M059J (cell line): Measurements from ENCODE around the gene ASB1. TPM values are rescaled to one million over a fixed set of nuclear protein-coding genes. Genes with fewer than 3 reads are reported as not detected.
"Not testable (repeated sequence)": the region's sequence is repeated elsewhere in the genome, so short reads cannot be mapped to it uniquely, and the experiment has no call there.

ENCODE experiments used
- DNase-seq: peaks from one replicate; pipeline ENCODE4 v3.0.0-alpha.2; 2012; ENCODE audit warnings: low read depth
- total RNA-seq: library from RNA; depleted of rRNA; stranded (reverse); fragments of >200 nt; shearing (Covaris generic); gene quantifications from 2 replicates; pipeline ENCODE4 v1.2.3, GENCODE V29; 2014

Gene ASB1
- total RNA-seq, 1 experiment from 2014 or later, result 17.2 TPM

DNA sequence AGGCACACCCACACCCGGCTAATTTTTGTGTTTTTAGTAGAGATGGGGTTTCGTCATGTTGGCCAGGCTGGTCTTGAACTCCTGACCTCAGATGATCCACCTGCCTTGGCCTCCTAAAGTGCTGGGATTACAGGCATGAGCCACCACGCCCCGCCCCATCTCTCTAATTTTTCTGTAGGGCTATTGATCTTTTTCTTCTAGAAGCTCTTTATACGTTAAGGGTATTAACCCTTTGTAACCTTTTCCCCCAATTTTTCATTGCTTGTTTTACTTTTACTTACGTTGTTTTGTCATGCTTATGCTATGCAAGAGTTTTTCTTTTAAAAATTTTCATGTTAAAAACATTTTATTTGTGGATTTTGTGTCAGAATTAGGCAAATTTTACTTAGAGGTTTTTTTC is 15.5 kb downstream of the ASB1 start:
- DNase-seq, result not testable (repeated sequence)

DNA sequence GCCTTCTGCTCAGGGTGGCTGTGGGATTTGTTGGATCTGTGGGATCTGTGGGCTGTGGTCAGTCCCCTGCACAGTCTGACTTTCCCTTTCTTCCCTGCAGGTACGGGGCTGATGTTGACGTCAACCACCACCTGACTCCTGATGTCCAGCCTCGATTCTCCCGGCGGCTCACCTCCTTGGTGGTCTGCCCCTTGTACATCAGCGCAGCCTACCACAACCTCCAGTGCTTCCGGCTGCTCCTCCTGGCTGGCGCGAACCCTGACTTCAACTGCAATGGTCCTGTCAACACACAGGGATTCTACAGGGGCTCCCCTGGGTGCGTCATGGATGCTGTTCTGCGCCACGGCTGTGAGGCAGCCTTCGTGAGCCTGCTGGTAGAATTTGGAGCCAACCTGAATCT is 17.5 kb downstream of the ASB1 start:
- DNase-seq, result no peak

DNA sequence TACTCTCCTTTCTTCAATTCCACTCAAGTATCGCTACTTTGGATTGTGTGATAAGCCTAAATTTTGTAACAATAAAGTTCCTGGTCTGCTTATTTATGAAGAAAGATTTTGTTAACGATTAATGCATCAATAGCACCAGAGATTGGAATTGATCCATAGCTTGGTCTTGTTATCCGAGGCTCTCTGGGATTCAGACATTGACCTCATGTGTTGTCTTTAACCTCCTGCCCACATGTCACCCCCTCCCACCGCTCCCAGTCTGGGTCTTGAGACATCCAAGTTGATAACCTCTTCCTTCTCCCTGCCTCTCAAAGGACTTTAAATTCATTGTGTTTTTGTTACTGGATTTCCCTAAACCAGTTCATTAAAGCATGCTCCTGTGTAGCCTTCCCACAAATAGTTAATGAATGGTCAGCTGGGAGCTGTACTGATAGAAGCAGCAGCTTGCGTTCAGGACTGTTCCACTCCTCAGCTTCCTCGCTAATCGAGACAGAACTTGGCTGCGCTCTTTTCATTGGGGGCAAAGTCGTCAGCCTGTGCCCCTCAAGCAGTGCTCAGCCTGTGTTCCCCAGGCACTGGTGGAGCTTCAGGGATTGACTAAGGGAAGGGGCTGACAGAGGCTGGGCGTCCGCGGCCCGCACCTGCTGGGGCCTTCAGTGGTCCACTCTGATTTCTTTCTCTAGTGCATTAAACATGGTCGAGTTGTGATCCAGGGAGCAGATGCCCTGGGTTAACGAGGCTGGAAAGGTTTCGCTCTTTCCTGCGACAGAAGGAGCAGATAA is 18.9 kb downstream of the ASB1 start:
- DNase-seq, result no peak

DNA sequence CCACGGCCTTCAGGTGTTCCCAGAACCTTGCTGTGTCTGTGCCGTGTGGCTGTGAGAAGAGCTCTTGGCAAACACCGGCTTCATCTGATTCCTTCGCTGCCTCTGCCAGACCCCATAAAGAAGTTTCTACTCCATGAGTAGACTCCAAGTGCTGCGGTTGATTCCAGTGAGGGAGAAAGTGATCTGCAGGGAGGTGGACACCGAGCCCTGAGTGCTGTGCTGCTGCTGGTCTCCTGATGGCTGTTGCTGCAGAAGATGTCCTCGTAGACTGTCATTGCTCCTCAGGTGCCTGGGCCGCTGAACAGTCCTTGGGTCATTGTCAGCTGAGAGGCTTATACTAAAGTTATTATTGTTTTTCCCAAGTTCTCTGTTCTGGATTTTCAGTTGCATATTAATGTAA is 19.6 kb downstream of the ASB1 start:
- no peak for DNase-seq

DNA sequence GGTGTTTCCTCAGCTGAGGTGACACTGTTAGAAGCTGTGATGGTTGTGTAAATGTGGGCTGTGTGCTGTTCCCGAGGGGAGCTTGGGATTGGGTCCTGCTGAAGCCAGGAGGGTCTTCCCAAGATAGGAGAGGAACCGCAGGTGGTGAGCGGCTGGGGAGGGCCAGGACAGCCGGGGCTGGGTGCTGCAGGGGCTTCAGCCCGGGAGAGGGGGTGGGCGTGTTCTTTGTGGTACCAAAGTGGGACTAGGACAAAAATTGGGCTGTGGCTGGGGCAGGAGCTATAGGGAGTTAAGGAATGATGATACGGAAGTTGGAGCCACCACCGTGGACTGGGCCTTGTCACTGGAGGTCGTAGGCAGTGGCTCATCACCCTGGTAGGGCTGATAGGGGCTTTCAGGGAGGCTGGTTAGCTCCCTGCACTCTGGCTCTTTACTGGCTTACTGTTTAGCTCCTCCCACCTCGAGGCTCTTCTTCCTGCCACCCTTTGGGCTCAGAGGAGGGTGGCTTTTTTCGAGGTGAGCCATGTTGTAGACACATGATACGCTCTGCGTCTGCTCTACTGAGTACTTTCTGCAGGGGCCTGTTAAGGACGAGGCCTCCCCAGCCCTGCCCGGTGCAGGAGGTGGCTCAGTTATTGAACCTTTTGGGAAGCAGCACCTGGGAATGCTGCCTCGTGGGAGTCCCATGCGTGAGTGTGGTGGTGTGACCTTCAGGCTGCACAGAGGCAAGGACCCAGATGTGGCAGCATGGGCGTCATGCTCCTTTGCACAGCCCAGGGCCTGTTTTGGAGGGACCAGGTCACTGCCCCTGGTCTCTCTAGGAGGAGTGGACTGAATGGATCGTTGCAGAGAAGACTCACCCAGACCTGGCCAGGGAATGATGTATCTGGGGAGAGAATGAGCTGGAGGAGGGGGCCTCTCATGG is 21.6 kb downstream of the ASB1 start:
- no peak for DNase-seq

DNA sequence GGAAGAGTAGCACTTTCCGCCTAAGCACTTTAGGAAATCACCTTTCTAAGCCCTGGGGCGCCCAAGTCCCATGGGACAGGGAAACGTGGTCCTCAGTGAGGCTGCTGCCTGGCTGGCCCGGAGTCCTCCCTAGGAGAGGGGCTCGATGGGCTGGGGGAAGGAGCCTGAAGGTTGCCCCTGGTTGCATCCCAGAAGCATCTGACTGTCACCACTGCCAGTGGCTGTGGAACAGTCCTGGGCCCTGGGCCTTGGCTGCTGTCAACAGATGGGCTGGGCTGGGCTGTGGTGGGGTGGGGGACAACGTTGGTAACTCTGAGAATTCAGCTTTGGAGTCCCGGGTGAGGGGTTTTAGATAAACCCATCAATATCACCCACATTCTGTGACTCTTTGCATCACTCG is 22.5 kb downstream of the ASB1 start:
- no peak for DNase-seq

DNA sequence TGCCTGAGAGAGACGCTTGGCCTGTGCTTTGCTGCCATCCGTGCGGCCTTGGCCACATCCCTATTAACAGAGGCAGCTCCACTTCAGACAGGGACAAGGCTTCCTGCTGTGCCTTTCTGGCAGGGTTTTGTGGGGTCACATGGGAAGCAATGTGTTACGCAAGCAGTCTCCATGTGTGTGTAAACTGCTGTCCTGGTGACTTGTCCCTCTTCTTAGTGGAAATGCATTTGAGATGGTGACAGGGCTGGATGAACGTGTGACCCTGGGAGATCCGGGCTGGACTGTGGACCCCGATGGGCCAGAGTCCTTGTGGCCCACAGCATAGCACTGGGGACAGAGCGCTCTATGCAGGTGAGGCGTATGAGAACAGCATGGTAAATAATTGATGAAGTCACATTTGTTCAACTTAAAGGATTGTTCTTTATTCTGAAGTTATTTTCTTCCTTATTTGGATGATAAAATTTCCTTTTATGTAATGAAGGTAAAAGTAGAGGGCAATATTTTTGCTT is 23.2 kb downstream of the ASB1 start:
- no peak for DNase-seq

DNA sequence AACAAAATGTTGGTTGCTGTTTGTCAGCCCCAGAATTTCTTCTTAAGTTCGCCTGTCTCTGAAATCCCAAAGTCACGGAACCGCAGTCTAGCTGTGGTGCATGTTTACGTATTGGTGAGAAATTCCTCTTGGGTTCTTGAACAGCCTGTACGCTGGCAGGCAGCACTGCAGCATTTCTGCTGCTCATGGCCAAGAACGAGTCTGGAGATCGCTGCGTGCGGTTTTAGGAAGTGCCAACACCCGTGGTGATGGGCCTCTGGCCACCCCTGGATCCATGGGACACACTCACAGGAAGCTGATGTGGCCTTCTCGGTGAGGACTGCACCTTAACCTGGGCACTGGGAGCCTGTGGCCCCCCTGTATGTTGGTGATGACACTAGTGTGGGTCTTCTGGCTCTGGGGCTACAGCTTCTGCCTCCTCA is 23.7 kb downstream of the ASB1 start:
- DNase-seq, result no peak

DNA sequence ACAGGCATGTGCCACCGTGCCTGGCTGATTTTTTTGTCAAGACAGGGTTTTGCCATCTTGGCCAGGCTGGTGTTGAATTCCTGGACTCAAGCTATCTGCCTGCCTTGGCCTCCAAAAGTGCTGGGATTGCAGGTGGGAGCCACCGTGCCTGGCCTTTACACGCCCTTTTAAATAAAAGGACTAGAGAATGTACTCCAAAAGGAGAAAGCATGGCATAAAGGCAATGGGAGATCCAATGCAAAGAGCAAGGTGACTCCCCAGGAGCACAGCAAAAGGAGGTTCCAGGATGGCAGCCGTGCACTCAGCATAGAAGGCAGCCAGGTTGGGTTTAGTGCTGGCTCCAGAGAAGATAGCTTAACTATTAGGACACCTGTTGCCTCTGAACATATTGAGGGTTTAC is 27.1 kb downstream of the ASB1 start:
- DNase-seq, result no peak

DNA sequence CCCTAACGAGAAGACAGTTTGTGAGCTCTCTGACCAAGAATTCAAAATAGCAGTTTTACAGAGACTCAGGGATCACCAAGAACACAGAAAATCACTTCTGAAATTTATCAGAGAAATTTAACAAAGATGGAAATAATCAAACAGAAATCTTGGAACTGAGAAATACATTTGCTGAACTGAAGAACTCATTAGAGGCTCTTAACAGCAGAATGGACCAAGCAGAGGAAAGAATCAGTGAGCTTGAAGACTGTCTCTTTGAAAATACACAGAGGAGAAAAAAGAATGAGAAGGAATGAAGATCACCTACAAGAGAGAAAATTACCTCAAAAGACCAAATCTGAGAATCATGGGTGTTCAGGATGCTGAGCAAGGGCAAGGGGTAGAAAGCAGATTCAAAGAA is 29.7 kb downstream of the ASB1 start:
- no peak for DNase-seq

DNA sequence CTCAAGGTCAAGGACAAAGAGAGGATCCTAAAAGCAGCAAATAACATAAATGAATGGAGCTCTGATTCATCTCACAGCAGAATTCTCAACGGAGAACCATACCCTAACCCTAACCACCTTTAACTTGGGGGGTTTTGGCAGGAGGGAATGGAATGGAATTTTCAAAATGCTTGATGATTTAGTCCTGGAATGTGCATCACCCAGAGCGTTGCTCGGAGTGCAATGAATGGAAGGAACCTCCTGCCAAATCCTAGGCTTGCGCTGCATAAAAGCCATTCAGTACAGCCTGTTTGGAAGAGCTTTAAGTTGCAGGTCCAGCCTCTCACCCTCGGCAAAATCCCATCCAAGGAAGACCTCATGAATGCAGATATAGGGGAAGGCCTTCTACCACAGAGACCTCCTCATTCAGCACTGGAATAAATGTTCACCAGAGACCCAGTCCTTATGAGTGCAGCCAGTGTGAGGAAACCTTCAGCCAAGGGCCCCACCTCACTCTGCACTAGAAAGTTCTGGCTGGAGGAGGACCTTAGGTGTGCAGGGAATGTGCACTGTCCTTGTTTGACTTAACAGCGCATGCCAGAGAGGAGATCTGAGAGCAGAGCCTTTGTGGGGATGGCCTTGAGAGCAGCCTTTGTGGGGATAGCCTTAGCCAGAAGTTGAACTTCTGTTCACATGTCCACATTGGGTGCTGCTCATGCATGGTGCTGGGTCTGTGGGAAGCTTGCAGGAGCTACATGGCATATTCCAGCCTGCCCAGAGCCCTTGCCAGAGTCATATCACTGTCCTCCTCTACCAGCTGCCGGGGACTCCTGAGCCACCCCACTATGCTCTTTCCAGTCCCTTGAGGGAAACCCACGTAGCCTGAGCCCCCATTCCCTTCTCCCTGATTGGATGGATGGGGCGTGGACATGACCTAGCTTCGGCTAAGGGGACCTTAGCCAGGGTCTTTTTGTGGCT is 30.5 kb downstream of the ASB1 start:
- DNase-seq, result no peak

DNA sequence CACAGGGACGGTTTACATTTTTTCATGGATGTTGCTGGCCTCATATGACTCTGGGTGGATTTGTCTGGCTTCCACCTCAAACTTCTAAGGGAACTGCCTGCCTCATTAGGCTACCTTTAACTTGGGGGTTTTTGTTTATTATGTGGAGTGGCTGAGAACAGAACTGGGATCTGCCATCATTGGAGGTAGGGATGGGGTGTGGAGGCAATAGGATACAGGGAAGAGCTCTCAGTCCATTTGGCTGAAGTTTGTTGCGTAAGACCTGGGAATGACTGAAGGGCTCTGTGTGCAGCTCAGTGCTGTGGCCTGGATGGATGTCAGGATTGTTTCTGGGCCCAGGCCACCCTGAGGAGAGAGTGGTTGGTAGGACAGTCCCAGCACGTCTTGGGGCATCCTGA is 31.2 kb downstream of the ASB1 start:
- DNase-seq, result no peak

DNA sequence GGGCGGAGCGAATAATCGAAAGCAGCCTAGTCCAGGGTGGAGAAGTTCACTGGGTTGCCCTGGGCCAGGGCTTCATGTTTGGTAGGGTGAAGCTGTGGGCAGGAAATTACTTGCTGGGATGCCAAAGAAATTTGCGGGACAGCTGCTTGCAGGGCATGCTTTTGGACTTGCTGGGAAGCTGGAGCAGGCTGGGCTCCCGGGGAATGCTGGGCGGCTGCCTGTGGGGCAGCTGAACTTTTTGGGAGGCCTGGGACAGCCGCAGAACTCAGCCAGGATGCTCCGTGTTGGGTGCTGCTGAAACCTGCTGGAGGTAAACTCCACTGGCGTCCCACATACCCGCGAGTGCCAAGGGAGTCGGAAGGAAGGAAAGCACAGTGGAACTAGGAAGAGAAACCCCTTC is 31.9 kb downstream of the ASB1 start:
- no peak for DNase-seq

DNA sequence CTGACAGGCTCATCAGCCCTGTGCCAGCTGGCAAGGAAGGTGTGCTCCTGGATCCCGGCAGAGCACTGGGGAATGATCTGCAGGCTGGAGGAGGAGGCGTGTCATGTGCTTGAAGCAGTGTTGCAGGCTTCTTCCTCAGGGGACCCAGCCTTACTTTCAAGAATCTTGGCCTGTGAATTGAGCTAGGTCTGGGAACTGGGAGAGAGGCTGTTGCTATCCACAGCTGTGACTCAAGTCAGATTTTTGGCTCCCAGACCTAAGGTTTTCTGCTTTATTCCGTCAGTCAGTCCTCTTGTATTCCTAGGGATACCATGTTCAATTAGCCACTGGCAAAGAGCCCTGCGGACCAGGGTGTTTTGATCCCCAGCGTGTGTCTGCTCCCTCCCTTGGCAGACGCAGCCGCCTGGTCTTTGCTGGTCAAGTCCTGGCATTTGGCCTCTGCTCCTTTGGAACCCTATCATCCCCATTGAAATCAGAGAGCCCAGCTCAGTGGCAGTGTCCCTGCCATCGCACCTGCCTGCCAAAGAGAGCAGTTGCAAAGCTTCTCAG is 32.4 kb downstream of the ASB1 start:
- peak; percentile 8 for DNase-seq

DNA sequence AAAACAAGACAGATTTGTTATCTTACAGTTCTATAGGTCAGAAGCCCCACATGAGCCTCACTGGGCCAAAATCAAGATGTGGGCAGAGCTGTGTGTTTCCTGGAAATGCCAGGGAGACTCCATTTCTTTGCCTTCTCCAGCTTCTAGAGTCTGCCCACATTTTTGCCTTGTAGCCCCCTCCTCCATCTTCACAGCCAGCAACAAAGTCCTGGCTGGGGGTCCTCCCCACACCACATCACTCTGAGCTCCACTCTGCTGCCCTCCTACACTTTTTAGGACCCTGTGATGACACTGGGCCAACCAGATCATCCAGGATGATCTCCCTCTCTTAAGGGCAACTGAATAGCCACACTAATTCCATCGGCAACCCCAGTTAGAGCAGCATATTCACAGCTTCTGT is 34.3 kb downstream of the ASB1 start:
- no peak for DNase-seq

DNA sequence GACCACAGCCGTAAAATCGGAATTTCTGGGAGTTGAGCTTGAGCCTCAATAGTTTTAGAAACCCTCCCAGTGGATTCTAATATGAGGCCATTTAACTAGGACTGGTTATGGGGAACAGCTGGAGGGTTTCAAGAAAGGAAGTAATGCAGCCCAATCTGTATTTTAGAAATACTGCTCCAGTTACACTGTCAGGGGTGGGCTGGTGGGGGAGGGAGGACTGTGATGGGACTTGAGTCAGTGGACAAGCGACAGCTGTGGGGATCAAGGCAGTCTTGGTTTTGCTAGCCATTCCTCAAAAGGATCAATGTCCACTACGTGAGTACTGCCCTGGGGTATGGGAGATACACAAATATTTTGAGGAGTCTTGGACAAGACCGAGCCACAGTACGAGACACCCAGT is 34.8 kb downstream of the ASB1 start:
- DNase-seq, result no peak

DNA sequence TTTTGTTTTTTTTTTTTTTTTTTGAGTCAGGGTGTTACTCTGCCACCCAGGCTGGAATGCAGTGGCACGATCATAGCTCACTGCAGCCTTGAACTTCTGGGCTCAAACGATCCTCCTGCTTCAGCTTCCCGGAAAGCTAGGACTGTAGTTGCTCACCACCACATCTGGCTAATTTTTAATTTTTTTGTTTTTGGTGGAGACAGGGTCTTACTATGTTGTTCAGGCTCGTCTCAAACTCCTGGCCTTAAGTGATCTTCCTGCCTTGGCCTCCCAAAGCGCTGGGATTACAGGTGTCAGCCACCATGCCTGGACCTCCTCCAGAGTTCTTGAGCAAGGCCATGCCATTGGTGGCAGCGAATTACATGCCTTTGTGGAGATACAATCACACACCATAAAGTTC is 35.2 kb downstream of the ASB1 start:
- DNase-seq, result no peak

DNA sequence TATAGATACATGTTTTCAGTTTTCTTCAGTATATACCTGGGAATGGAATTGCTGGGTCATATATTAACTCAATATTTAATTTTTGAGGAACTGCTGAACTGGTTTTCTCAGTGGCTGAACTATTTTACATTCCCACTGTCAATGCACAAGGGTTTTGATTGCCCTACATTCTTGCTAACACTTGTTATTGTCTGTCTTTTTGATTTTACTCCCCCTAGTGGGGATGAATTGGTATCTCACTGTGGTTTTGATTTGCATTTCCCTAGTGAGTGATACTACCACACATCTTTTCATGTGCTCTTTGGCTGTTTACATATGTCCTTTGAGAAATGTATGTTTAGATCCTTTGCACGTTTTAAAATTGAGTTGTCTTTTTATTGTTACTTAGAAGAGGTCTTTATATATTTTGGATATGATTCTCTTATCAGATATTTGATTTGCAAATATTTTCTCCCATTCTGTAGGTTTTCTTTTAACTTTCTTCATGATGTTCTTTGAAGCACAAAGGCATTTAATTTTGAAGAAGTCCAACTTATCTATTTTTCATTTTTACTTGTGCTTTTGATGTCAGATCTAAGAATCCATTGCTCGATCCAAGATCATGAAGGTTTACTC is 36.2 kb downstream of the ASB1 start:
- DNase-seq, result peak; percentile 59

DNA sequence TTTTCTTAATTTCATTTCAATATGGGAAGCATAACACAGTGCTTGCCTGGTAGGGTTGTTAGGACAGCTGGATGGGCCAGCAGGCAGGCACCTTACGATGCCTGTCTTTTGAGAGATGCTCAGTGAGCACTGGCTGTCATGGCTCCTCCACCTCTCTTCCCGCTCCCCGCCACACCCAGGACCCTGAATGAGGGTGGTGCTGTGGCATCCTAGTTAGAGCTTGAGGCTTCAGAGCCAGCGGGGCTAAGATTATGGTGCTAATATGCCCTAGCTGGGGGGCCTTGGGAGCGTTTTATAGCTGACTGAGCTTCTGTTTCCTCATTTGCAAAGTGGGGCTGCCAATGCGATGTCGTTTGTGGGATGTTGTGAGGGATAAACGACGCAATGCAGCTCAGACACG is 37.7 kb downstream of the ASB1 start:
- no peak for DNase-seq

DNA sequence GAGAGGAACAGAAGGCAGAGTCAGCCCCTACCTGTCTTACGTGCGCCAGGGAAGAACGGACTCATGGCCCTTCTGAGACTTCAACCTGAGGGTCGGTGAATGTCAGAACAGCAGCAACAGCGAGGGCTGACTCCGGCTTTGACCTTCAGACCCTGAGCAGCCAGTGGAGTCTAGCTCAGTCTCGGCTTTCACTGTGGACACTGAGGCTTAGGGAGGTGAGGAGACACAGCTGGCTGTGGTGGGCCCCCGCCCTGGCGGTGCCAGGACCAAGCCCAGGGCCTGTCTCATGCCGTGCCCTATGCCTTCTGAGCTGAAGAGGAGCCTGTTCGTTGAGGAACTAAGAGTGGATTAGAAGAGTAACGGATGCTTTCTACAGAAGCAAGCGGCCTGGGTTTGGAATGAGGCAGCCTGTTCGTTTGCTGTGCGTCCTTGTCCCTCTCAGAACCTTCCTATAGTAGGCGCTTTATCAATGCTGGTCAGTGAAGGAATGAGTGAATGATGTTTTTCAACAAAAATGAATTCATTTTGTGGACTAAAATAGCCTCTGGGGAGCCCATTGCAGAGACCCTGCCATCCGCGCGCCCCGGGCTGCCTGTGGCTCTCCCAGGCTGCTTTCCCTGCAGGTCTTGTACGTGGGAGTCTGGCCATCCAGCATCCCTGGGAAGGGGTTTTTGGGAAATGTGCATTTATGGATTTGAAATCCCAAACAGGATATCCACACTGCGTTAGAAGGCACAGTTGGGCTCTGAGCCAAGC is 38.9 kb downstream of the ASB1 start:
- no peak for DNase-seq
